ENCODE measurements around the gene MPZL1. TPM values are rescaled to one million over a fixed set of nuclear protein-coding genes. Genes with fewer than 3 reads are reported as not detected.

MPZL1 gene
- total RNA-seq, 1 experiment from 2014 or later, result 71.7 TPM

- CTCF ChIA-PET, result interaction anchor here (0.6 to 3.7 kb wide), 40 partner anchors 10 to 468 kb away, joined by 3 to 54 read pairs (median 5); partner anchors contain the start of gene CREG1
- peak; percentile 85 for TF ChIP-seq CTCF (IDR thresholded peaks at IDR 0.05)
- TF ChIP-seq IRF2 (CRISPR knock-in tag; IDR thresholded peaks at IDR 0.05; ENCODE audit: borderline replicate concordance, low read depth), result no peak
- TF ChIP-seq FOXP4 (CRISPR knock-in tag; IDR thresholded peaks at IDR 0.05), result no peak
- TF ChIP-seq PREB (CRISPR knock-in tag; IDR thresholded peaks at IDR 0.05; ENCODE audit: borderline replicate concordance), result no peak
- no peak for TF ChIP-seq PRDM15 (CRISPR knock-in tag; IDR thresholded peaks at IDR 0.05)
- ATAC-seq, result peak; percentile 24
- Mint-ChIP-seq H3K36me3 (no peaks in the 10 kb centered on the region), H3K4me1 (peaks cover 39% of the 10 kb centered on the region), H3K4me3 (no peak overlapping the region), H3K9me3 (no peaks in the 10 kb centered on the region), H3K27ac (no peak overlapping the region), H3K27me3 (ENCODE audit: low read depth) (peaks cover 5% of the 10 kb centered on the region; the same call in 1 of the 2 replicates)
- DNase-seq (ENCODE audit: low spot score), result peak; percentile 86
- POLR2A ChIA-PET, result interaction anchor here (0.6 to 0.8 kb wide), 2 partner anchors 53 to 134 kb away, joined by 3 to 4 read pairs; no protein-coding TSS in a partner anchor
Observed at GRCh38 chr1:167687919-167688519, 33.8 kb upstream of the MPZL1 start.

- H3K27ac Mint-ChIP-seq, result no peak overlapping the region
- H3K9me3 Mint-ChIP-seq, result no peaks in the 10 kb centered on the region
- no peak for ATAC-seq
- H3K27me3 Mint-ChIP-seq (ENCODE audit: low read depth), result peaks cover 5% of the 10 kb centered on the region; the same call in 1 of the 2 replicates
- H3K4me3 Mint-ChIP-seq, result no peak overlapping the region
- no peak for DNase-seq (ENCODE audit: low spot score)
- CTCF ChIA-PET, result no interaction called here
- POLR2A ChIA-PET, result no interaction called here
- H3K4me1 Mint-ChIP-seq, result peaks cover 26% of the 10 kb centered on the region
- H3K36me3 Mint-ChIP-seq, result no peaks in the 10 kb centered on the region
- no peak for TF ChIP-seq TEAD1 (CRISPR knock-in tag; IDR thresholded peaks at IDR 0.05)
- TF ChIP-seq IRF1 (CRISPR knock-in tag; IDR thresholded peaks at IDR 0.05), result no peak
- TF ChIP-seq TCF7 (CRISPR knock-in tag; IDR thresholded peaks at IDR 0.05; ENCODE audit: low read depth), result no peak
- no peak for TF ChIP-seq CREM (CRISPR knock-in tag; IDR thresholded peaks at IDR 0.05)
- TF ChIP-seq PREB (CRISPR knock-in tag; IDR thresholded peaks at IDR 0.05; ENCODE audit: borderline replicate concordance), result no peak
- TF ChIP-seq ZNF317 (CRISPR knock-in tag; IDR thresholded peaks at IDR 0.05; ENCODE audit: borderline replicate concordance, low read depth), result no peak
- TF ChIP-seq TEAD4 (CRISPR knock-in tag; IDR thresholded peaks at IDR 0.05), result no peak
- TF ChIP-seq PRDM15 (CRISPR knock-in tag; IDR thresholded peaks at IDR 0.05), result no peak
- TF ChIP-seq ZNF423 (CRISPR knock-in tag; IDR thresholded peaks at IDR 0.05), result no peak
- no peak for TF ChIP-seq HMGXB4 (CRISPR knock-in tag; IDR thresholded peaks at IDR 0.05)
- TF ChIP-seq E2F4 (CRISPR knock-in tag; IDR thresholded peaks at IDR 0.05; ENCODE audit: borderline replicate concordance, low read depth), result no peak
Observed at GRCh38 chr1:167689567-167689920, 32.2 kb upstream of the MPZL1 start.

Data from WTC11 (cell line).